Stimulated activated CD4-positive, alpha-beta T cell treated with anti-CD3 and anti-CD28 coated beads, Interleukin-12 subunit alpha, Interleukin-12 subunit beta, amount 100 ng/mL, for 48 hours (primary cell): ENCODE data around the gene ATP6V0B.

Experiments used
- DNase-seq, 3 donors: peaks; one replicate each; pipeline ENCODE4 v3.0.0-alpha.2; 2020; ENCODE audit warnings: low read depth in 2 of 3, low spot score in 1 of 3

The ATP6V0B gene

DNA sequence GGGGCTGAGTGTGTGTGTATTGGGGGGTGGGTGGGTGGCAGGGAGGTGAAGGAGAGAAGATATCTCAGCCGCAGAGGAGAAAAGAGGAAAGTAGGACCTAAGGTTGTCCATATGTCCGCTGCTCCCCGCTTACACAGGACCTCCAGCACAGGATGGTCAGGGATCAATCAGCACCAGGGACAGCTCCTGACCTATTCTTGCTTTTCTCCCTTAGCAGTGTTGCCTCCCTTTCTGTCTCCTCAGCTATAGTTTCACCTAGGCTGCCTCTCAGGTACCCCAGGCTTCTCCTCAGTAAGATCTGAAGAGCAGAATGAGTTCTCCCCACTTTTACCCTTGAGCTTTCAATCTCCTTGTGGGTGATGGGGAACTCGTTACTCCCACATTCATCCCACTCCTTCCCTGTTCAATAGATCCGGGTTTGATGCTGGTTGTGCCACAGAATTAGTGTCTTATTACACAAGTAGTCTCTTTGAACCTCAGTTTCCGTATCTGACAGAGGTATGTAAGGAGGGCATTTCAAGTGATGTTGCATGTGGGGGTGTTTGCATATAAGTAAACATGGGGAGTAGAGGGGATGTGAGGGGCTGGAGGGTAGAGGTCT lies 6.3 kb upstream of the ATP6V0B start:
- DNase-seq: no peak

DNA sequence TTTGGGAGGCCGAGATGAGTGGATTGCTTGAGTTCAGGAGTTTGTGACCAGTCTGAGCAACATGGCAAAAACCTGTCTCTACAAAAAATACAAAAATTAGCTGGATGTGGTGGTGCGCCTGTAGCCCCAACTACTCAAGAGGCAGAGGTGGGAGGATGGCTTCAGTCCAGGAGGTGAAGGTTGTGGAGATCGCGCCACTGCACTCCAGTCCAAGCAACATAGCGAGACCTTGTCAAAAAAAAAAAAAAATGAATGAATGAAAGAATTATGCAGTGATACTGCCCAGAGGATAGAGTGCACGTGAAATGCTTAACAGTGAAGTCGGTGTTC lies 5.4 kb upstream of the ATP6V0B start:
- DNase-seq: no peak

DNA sequence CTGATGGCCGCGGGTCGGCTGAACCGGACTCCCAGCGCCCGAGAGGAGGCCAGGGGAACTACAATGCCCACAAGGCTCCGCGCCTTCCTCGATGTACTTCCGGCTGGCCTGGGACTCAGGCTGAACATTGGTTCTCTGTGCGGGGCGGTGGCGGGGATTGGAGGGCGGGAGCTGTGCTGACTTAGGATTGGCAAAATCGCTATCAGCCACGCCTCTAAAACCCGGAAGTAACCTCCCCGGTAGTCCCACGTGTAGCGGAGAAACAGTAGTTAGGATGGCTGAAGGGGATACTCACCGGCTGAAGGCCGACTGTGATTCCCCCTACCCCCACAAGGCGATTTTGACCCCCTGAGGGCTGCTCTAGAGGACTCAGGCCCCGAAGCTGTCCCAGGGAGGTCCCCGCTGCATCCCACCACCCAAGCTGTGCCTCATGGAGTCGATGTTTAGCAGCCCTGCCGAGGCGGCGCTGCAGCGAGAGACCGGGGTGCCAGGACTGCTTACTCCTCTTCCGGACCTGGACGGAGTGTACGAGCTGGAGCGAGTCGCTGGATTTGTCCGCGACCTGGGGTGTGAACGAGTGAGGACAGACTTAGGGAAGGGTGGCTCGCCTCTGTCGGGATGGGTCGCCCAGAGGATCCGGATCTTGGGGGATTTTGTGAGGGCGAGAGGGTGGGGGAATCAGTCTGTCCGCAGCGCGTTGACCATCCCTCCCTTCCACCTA lies 4.9 kb upstream of the ATP6V0B start, which contains the start of gene DPH2:
Gene DPH2, plus strand, starts transcription at position 265 of the 721 bp plus-strand sequence. Its CDS starts 166 bp downstream, at position 431.
- DNase-seq: peak; percentile 92 to 96 (median 95)

DNA sequence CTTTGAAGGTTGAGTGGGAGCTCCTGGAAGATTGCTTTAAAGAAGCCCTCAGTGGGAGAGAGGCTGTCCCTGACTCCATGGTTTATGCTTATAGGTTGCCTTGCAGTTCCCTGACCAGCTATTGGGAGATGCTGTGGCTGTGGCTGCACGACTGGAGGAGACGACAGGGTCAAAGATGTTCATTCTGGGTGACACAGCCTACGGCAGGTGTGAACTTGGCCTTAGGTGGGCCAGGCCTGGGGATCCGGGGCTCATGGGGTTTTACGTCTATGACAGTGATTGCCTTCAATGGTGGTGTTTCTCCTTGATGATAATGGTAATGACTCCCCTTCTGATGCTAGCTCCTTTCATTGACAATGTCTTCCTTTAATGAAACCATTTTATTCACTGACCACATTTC lies 4.3 kb upstream of the ATP6V0B start:
- DNase-seq: no peak

DNA sequence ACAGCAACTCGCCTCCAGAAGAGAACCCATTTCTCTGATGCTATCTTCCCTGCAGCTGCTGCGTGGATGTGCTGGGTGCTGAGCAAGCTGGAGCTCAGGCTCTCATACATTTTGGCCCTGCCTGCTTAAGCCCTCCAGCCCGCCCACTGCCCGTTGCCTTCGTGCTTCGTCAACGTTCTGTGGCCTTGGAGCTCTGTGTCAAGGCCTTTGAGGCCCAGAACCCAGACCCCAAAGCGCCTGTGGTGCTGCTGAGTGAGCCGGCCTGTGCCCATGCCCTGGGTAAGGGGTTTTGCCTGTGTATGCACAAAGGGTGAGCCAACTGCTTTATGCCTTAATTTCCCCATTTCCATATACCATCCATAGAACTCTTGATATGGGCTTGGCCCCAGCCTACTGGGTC lies 3.8 kb upstream of the ATP6V0B start:
- no peak for DNase-seq

DNA sequence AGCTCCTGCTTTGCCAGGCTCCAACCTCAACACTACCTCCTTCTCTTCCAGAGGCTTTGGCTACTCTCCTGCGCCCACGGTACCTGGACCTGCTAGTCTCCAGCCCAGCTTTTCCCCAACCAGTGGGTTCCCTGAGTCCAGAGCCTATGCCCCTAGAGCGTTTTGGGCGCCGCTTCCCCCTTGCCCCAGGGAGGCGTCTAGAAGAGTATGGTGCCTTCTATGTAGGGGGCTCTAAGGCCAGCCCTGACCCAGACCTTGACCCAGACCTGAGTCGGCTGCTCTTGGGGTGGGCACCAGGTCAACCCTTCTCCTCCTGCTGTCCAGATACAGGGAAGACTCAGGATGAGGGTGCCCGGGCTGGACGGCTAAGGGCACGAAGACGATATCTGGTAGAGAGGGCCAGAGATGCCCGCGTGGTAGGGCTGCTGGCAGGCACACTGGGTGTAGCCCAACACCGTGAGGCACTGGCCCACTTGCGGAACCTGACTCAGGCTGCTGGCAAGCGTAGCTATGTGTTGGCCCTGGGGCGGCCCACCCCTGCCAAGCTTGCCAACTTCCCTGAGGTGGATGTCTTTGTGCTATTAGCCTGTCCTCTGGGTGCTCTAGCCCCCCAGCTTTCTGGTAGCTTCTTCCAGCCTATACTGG lies 3.3 kb upstream of the ATP6V0B start:
- no peak for DNase-seq

DNA sequence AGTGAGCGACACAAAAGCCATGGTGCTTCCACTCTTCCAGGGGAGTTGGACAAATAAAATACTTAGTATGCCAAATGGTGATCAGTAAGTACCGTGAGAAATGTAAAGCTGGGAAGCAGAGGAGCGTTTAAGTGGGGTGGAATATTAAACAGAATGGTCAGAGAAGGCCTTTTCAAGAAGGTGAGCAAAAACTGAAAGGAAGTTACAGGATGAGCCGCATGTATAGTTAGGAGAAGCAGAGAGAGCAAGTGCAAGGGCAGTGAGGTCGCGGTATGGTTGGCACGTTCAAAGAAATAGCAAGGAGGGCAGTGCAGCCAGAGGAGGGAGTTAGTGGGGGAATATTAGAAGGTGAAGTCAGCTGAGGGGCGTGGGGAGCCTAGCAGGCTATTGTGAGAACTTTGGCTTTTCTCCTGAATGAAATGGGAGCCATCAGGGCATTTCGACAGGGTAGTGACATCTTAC lies 748 bp upstream of the ATP6V0B start:
- DNase-seq: no peak

DNA sequence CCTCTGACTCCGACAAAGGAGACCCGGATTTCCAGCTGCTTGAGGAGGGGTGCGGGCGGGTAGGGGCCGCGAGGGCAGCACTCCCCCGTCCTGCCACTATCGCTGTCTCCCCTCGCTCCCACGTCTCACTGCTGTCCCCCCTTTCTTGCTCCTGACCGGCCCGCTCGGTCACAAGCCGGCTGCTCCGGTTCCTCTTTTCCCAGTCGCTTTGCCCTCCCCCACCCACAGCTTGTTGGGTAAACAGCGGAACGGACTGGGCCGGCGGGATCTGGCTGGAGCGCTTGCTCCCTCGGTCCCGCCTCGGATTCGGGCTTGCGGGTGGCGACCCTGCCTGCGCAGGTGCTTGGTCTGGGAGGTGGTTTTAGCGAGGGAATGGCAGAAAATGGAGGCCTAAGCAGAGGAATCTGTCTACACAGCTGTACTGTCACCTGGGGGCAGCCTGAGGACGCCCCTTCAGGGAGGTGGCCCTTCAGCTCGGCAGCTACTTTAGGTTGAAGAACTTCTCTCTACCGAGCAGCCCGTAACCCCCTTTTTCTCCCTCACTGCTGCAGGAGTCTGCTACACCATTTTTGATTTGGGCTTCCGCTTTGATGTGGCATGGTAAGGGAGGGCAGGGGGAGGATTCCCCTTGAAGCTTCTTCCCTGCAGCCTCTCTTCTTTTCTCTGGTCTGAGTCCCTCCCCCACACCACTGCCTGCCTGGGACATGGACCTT lies 645 bp downstream of the ATP6V0B start:
- DNase-seq: no peak

DNA sequence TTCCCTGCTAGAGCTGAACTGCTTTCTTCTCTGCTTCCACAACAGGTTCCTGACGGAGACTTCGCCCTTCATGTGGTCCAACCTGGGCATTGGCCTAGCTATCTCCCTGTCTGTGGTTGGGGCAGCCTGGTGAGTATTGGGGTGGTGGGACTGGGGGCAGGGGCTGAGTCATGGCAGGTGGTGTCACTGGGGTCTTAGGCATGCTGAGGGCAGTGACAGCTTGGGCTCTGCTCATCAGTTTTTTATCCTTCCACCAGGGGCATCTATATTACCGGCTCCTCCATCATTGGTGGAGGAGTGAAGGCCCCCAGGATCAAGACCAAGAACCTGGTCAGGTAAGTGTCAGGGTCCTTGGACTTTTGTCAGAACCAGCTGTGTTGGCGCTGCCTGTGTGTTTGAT lies 1.3 kb downstream of the ATP6V0B start:
- DNase-seq: no peak

DNA sequence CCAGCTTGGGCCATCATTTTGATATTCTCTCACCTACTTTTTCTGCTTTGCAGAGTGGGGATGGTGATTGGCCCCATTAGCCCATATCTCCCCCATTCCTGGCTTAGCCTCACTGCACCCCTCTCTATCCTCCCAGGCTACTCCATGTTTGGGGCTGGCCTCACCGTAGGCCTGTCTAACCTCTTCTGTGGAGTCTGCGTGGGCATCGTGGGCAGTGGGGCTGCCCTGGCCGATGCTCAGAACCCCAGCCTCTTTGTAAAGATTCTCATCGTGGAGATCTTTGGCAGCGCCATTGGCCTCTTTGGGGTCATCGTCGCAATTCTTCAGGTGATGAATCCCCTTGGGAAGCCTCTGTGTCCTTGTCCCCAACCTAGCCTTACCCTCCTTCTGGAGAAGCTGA lies 2.1 kb downstream of the ATP6V0B start:
- no peak for DNase-seq

DNA sequence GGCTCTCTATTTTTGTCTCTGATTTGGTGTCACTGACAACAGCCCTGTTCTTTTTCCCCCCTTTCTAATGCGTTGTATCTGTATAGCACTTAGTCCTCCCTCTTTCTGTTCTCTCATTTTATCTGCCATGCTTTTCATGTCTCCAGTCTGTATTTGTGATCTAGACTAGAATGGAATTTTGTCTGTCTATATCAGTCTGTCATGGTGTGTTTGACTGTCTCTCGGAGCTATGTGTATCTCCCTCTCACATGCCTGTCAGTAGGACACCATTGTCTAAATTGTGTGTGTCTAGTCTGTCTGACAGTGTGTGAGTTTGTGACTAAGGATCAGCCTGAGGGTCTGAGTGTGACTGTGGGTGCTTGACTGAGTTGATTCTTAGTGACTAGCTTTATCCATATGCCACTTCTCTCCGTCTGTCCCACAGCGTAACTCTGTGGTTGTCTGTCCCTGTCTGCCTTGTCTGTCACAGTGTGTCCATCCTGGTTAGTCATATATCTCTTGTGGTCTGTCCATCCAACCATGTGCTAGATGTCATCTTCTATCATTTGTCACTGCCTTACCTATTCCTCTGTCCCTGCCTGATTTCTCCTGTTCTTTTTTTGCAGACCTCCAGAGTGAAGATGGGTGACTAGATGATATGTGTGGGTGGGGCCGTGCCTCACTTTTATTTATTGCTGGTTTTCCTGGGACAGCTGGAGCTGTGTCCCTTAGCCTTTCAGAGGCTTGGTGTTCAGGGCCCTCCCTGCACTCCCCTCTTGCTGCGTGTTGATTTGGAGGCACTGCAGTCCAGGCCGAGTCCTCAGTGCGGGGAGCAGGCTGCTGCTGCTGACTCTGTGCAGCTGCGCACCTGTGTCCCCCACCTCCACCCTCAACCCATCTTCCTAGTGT lies 2.9 kb downstream of the ATP6V0B start:
- no peak for DNase-seq

DNA sequence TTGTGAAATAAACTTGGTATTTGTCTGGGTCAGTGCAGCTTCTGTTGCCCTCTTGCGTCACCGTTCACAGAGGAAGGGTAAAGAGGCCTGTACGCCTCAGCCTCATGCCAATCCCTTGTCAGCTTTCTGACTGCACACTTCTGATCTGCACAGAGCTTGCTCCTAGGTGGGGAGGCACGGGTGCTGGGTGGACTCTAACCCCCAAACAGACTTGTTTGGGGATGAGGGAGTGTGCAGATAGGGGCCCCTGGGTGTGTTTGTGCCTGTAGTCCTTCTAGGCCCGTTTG lies 3.4 kb downstream of the ATP6V0B start:
- DNase-seq: no peak

DNA sequence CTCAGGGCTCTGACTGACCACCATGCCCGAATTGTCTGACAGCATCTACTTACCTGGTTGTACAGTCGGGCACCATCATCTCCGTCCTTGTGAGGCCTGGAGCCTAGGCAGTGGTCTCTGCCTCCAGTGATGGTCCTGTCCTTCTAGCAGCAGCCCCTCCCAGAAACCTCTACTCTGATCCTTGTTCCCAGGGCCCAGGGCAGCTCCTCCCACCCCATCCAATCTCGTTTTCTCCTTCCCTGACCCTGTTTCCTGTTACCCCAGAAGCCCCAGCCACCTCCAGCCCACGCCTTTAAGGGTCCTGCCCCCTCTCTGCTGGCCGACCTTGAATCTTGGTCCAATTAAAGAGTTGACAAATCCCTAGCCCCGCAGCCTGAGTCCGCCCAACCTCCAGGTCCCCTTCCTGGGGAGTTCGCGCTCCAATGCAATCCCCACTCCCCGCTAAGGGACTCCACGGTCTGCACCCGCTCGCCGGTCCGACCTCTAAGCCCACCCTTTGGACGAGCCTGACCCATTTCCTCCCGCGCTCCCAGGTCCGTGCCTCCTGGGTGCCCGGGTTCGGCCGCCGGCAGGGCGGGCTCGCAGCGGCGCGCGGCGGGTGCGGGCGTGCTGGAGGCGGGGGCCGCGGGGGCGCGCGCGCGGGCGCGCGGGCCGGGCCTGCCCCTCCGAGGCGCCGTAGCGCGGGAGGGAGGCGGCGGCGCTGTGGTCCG lies 3.9 kb downstream of the ATP6V0B start, which contains the start of gene B4GALT2:
Gene B4GALT2, plus strand, starts transcription at position 660 of the 710 bp plus-strand sequence. CDS start 1,951 bp downstream, outside the sequence.
- peak in 1 of 3 donors; percentile 32 for DNase-seq

DNA sequence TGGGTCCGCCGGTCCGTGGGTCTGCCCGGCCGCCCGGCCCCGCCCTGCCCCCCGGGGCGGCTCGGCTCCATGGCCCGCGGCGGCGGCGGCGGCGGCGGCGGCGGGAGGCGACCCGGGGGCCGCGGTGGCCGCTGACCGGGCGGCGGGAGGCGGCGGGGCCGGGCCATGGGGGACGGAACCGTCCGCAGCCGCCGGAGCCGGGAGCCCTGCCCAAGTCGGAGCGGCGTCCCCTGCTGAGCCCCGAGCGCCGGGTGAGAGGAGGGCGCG lies 4.4 kb downstream of the ATP6V0B start:
- DNase-seq: no peak

DNA sequence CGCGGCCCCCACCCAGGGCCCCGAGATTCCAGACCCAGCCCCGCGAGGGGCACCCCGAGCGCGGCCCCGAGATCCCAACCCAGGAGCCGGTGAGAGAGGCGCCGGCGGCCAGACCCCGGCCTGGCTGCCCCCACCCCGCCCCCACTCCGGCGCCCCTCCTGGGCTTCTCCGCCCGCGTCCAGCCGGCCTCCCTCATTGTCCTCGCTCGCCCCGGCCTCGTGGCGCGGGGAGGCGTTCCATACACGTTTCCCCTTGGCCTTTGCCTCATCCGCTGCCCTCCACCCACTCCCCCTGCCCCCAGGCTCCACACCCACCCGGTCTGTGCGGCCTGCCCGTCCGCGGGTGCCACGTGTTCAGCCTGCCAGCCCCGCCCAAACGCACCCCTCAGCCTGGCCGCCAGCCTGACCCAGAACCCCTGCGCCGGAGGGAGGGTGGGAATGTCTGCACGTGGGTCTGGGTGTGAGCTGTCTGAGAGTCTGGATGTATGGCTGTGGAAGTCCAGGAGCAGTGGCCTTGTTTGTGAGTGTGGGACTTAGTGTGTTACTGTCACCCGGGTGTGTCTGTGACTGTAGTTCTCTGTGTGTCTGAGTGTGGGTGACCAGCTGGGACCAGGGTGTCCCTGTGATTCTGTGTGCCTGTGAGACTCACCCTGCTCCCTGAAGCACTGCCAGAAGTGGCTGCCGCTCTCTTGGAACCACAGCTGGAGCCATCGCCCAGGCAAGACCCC lies 4.9 kb downstream of the ATP6V0B start:
- peak in 1 of 3 donors; percentile 43 for DNase-seq

DNA sequence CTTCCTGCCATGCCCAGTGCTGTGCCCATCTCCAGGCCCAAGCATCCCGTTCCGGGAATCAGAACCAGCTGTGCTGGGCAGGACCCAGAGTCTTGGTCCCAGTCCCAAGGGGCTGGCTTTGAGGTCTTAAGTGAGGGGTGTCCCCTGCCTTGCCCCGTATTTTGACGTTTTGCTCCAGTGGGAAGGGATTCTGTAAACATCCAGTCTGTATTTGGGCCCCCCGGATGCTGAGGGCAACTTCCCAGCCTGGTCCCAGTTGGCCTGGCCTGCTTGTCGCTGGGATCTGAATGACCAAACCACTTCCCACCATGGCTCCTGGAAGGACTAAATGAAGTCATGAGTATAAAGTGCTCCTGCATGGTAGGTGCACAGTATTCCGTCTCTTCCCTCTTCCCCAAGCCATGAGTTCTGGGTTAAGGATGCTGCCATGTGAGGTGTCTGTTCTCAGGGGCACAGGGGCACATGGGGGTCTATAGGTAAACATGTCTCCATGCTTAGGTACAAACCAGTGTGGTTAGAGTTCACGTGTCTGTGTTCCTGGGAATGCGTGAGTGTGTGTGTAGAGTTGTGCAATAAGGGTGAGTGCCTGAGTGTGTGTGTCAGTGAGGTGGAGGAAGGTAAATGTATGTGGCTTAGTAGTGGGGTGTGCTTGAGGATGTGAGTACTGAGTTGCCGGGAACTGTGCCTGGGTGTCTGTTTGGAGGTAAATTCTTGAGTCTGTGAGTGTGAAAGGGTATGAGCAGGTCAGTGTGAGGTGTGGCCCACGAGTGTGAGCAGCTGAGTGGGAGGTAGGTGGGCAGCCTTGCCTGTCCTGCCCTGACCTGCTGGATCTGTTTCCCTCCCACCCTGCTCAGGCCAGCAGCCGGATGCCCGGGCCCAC lies 5.7 kb downstream of the ATP6V0B start:
- DNase-seq: no peak

DNA sequence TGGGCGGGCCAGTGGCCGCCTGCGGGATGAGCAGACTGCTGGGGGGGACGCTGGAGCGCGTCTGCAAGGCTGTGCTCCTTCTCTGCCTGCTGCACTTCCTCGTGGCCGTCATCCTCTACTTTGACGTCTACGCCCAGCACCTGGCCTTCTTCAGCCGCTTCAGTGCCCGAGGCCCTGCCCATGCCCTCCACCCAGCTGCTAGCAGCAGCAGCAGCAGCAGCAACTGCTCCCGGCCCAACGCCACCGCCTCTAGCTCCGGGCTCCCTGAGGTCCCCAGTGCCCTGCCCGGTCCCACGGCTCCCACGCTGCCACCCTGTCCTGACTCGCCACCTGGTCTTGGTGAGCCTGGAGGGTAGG lies 6.4 kb downstream of the ATP6V0B start:
- no peak for DNase-seq

DNA sequence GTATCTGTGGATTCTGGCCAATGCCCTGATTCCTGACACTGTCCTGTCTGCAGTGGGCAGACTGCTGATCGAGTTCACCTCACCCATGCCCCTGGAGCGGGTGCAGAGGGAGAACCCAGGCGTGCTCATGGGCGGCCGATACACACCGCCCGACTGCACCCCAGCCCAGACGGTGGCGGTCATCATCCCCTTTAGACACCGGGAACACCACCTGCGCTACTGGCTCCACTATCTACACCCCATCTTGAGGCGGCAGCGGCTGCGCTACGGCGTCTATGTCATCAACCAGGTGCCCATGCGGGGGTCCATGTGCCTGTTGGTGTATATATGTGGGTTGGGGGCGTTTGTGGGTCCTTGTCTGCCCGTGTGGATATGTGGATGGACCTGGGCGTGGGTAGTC lies 6.9 kb downstream of the ATP6V0B start:
- DNase-seq: no peak

DNA sequence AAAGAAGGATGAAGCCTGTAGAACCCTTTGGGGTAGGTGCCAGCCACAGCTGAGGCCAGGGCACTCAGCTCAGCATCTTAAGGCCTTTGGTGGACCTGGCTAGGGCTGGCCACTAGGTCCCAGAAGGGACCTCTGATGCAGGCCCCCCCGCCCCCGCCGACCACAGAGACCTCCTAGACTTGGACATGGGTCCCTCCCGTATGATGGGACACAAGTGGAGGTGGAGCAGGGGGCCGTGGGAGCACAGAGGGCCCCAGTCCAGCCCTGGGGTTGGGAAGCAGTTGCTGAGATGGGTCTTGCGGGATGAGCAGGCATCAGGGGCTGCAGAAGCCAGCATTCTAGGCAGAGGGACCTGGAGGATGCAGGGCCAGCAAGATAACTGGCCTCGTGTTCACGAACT lies 7.5 kb downstream of the ATP6V0B start:
- no peak for DNase-seq
